IgD-negative memory B cell (primary cell): ENCODE results near the gene TEFM. TPM values are rescaled to one million over a fixed set of nuclear protein-coding genes. Genes with fewer than 3 reads are reported as not detected.
"Not testable (repeated sequence)": the region's sequence is repeated elsewhere in the genome, so short reads cannot be mapped to it uniquely, and the experiment has no call there.

Source experiments
- H3K27ac Mint-ChIP-seq, 3 donors: one replicate each; pipeline ENCODE4 v1.8.0; 2020 to 2022; ENCODE audit warnings: mild to moderate bottlenecking in 3 of 3, mixed read lengths in 3 of 3, moderate library complexity in 1 of 3
- H3K27me3 Mint-ChIP-seq: one replicate; pipeline ENCODE4 v1.8.0; 2021; ENCODE audit warnings: mixed read lengths
- H3K36me3 Mint-ChIP-seq: one replicate; pipeline ENCODE4 v1.8.0; 2020; ENCODE audit warnings: mild to moderate bottlenecking, mixed read lengths
- H3K4me1 Mint-ChIP-seq, 3 donors: one replicate each; pipeline ENCODE4 v1.8.0; 2020 to 2022; ENCODE audit warnings: mixed read lengths in 3 of 3, mild to moderate bottlenecking in 1 of 3
- H3K4me3 Mint-ChIP-seq, 4 donors: one replicate each; pipeline ENCODE4 v1.8.0; 2020 to 2022; ENCODE audit warnings: mild to moderate bottlenecking in 4 of 4, mixed read lengths in 4 of 4, moderate library complexity in 3 of 4
- H3K9me3 Mint-ChIP-seq, 3 donors: one replicate each; pipeline ENCODE4 v1.8.0; 2020 to 2021; ENCODE audit warnings: mixed read lengths in 3 of 3, mild to moderate bottlenecking in 1 of 3
- polyA plus RNA-seq: library from polyadenylated mRNA; unstranded; fragments of 300-500 nt; fragmentation: Illumina TruSeq; gene quantifications from one replicate; pipeline ENCODE4 v1.2.3, GENCODE V29; 2021

The TEFM gene
- polyA plus RNA-seq, 1 donor from 2014 or later, result 19.0 TPM

DNA sequence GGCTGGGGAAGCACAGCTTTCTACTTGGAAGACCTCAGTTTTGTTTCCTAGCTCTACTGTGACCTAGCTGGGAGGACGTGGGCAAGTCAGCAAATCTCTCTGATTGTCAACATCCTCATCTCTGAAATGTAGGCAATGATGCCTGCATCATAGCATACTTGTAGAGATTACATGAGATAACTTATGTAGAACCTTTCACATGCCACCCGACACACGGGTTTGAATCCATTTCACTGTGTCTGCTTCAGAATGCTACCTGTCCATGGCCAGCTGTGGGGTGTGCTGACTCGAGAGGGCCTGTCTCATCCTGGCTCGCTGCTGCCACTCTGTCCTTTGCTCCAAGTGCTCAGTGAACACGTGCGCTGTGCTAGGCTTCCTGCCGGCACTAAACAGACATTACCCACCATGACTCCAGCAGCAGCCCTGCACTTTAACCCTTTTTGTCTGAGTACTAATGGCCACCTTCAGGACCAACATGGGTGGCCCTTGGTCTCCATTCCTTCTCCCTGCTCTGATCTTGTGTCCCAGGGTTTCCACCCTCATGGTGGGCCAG lies 23.1 kb upstream of the TEFM start:
- no peaks in the 10 kb centered on the region for H3K27me3 Mint-ChIP-seq
- peaks cover 2% of the 10 kb centered on the region for H3K36me3 Mint-ChIP-seq
- peaks cover 0 to 7% (median 3%) of the 10 kb centered on the region in 3 donors for H3K4me1 Mint-ChIP-seq
- no peaks in the 10 kb centered on the region for H3K9me3 Mint-ChIP-seq
- H3K4me3 Mint-ChIP-seq, result no peak overlapping the region
- no peak overlapping the region for H3K27ac Mint-ChIP-seq

DNA sequence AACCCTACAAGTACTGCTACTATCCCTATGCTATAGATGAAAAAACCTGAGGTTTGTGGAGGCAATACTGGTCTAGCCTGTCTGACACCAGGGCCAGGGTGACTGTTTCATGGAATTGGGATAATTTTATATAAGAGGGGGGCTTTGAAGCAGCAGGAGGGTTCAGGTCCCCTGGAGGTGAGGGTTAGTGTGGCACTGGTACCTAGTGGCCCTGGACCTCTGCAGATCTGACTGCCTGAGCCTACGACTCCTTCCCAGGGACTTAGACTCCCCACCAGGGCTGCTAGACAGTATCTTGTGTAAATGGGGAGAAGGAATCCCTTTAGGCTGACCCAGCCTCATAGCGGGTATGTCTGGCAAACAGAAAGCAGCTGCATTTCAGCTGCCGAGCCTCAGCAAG lies 22.5 kb upstream of the TEFM start:
- Mint-ChIP-seq H3K27ac (no peak overlapping the region), H3K4me3 (no peak overlapping the region), H3K4me1 (peaks cover 0 to 7% (median 3%) of the 10 kb centered on the region in 3 donors), H3K36me3 (peaks cover 2% of the 10 kb centered on the region), H3K9me3 (no peaks in the 10 kb centered on the region), H3K27me3 (no peaks in the 10 kb centered on the region)

DNA sequence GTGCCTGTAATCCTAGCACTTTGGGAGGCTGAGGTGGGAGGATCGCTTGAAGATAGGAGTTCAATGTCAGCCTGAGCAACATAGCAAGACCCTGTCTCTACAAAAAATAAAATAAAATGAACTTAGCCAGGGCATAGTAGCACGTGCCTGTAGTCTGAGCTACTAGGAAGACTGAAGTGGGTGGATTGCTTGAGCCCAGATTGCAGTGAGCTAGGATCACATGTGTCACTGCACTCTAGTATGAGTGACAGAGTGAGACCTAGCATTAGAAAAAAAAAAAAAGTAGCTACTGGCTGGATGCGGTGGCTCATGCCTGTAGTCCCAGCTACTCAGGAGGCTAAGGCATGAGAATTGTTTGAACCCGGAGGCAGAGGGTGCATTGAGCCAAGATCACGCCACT lies 21.7 kb upstream of the TEFM start:
- no peak overlapping the region for H3K27ac Mint-ChIP-seq
- H3K9me3 Mint-ChIP-seq, result no peaks in the 10 kb centered on the region
- H3K36me3 Mint-ChIP-seq, result peaks cover 2% of the 10 kb centered on the region
- no peak overlapping the region for H3K4me3 Mint-ChIP-seq
- H3K4me1 Mint-ChIP-seq, result peaks cover 2 to 7% (median 5%) of the 10 kb centered on the region in 3 donors
- no peaks in the 10 kb centered on the region for H3K27me3 Mint-ChIP-seq

DNA sequence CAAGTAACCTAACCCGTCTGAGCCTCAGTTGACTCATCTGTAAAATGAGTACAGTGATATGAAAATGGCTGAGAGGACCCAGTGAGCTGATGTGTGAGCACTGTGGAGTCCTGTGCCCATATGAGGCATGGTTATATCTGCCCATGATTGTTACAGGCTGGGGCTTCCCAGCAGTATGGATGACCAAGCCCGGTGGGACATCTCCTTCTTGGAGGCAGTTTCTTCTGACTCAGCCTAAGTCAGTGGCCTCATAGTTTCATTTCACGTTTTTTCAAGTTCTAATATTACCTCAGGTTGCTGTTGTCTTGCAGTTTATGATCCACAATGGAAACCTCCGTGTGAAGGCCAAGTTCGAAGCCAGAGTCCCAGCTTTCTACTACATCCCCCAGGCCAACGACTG lies 20.5 kb upstream of the TEFM start:
- Mint-ChIP-seq H3K36me3 (peaks cover 2% of the 10 kb centered on the region), H3K27me3 (no peaks in the 10 kb centered on the region), H3K27ac (no peak overlapping the region), H3K4me1 (peaks cover 7 to 10% (median 7%) of the 10 kb centered on the region in 3 donors), H3K9me3 (no peaks in the 10 kb centered on the region), H3K4me3 (peak overlapping the region in 1 of 4 donors; percentile 56)

DNA sequence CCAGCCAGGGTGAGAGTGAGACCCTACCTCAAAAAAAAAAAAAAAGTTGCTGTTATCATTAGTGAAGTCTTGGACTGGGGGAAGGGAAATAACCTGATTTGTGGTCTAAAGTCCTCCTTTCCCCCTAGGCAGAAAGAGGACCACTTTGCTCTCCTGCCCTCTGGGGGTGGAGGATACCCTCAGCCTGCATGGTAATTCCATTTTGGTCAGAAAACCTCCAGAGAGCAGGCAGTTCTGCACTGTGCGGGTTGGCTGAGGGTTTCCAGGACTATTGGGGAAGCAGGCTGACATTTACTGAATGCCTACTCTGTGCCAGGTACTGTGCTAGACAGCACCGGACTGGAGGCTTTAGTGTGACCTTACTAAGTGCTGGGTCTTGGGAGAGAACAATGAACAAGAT lies 18.3 kb upstream of the TEFM start:
- Mint-ChIP-seq H3K9me3 (no peaks in the 10 kb centered on the region), H3K27me3 (no peaks in the 10 kb centered on the region), H3K4me1 (peaks cover 13 to 16% (median 14%) of the 10 kb centered on the region in 3 donors), H3K27ac (no peak overlapping the region), H3K36me3 (peaks cover 2% of the 10 kb centered on the region), H3K4me3 (peak overlapping the region in 2 of 4 donors; percentile 28 to 68)

DNA sequence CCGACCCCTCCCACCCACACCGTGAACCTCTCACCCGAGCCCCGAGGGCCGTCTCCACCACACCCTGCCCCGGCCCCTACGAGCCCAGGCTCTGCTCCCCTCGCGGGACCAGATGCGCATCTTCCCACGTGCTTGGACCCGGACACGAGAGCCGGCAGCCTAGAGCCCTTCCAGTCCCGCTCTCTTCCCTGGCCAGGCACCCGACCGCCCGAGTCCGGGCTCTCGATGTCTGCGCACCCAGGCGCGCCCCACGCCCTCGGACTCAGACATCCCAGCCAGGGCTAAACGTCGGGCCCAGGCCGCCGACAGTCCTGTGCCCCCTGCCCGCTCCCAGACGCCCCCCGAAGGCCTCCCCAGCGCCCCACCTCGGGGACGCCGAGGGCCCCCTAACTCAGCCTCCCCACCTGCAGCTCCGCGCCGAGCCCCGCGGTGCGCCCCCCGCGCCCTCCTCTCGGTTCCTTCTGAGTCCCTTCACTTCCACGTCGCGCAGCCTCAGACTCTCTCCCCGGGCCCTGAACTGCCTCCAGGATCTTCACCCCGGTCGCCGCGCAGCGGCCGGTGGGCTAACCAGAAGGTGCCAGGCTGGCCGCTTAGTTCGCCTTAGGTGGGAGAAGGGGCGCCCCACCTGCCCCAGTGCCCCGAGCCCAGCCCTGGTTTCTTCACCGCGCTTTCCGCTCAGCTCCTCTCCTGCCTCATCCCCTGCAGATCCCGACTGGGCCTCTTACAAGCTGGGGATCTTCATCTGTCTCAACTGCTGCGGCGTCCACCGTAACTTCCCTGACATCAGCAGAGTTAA lies 16.4 kb upstream of the TEFM start:
- Mint-ChIP-seq H3K27ac (peak overlapping the region in 1 of 3 donors; percentile 29), H3K9me3 (no peaks in the 10 kb centered on the region), H3K36me3 (peaks cover 2% of the 10 kb centered on the region), H3K4me1 (peaks cover 13 to 16% (median 14%) of the 10 kb centered on the region in 3 donors), H3K27me3 (no peaks in the 10 kb centered on the region), H3K4me3 (peak overlapping the region; percentile 68 to 95 (median 92))

DNA sequence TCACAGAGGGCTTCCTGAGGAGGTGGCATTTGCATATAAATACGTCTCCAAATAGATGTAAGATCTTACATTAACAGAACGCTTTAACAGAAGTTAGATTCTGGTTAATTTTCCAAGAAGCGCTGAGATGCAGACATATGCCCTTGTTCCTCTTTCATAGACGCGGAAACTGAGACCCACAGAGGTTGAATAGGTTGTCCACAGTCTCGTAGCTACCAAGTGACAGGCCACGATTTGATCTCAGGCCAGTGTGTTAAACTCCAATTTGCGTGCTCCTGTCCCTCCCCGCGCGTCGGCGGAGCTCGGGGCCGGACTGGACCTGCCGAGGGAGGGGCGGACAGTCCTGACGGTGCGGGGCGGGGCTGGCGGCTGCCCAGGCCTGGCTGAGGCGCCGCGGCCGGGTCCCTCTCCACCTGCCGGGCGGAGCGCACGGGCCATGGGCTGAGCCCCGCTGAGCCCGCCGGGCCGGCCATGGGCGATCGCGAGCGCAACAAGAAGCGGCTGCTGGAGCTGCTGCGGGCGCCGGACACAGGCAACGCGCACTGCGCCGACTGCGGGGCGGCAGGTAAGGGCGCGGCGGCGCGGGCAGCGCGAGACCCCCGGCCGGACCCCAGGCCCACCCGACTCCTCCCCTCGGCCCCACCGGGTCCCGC lies 15.6 kb upstream of the TEFM start, which contains the start of gene ADAP2:
TSS of gene ADAP2 (plus strand) at position 402 of the 653 bp plus-strand sequence. CDS start at position 472, 70 bp downstream.
- Mint-ChIP-seq H3K9me3 (no peaks in the 10 kb centered on the region), H3K4me3 (peak within 1 kb of the TSS; percentile 88 to 98 (median 96)), H3K27ac (peak within 1 kb of the TSS; percentile 24 to 80 (median 29)), H3K27me3 (no peaks in the 10 kb centered on the region), H3K36me3 (peaks cover under 1% of the 10 kb centered on the region), H3K4me1 (peaks cover 13 to 15% (median 13%) of the 10 kb centered on the region in 3 donors)

DNA sequence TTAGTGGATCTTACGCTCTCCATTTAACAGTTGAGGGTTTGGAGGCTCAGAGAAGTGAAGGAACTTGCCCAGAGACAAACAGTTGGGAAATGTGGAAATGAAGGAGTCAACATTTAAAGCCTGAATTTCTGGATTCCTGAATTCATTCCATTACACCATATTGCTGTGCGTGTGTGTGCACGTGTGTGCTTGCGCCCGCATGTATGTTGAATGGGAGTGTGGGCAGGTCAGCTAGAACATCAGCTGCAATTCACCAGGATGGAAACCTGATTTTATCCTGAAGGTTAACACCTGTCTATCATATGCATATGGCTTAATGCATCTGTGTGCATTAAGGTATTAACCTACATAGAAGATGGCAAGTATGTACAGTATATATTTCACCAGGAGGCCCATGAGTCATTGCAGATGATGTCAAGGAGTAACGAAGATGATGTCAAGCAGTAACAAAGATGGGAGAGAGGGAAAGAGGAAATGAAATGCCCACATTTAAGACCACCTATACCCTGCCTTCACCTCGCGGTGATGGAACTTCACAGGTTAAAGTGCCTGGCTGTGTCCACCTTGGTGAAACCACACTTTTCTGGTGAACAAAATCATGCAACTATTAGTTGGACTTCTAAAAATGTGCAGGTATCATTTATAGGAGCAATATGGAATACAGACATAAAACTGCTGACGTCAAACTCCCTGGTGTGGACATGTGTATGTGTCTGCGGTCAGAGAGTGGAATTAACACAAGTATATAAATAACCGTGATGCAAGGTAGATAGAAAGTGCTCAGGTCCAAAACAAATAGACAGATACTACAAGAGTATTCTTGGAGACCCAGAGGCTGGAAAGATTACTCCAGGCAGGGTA lies 14.9 kb upstream of the TEFM start:
- H3K27ac Mint-ChIP-seq, result peak overlapping the region in 2 of 3 donors; percentile 19 to 80
- no peaks in the 10 kb centered on the region for H3K36me3 Mint-ChIP-seq
- H3K4me3 Mint-ChIP-seq, result peak overlapping the region; percentile 88 to 98 (median 96)
- H3K4me1 Mint-ChIP-seq, result peaks cover 7 to 13% (median 13%) of the 10 kb centered on the region in 3 donors
- H3K9me3 Mint-ChIP-seq, result no peaks in the 10 kb centered on the region
- no peaks in the 10 kb centered on the region for H3K27me3 Mint-ChIP-seq

DNA sequence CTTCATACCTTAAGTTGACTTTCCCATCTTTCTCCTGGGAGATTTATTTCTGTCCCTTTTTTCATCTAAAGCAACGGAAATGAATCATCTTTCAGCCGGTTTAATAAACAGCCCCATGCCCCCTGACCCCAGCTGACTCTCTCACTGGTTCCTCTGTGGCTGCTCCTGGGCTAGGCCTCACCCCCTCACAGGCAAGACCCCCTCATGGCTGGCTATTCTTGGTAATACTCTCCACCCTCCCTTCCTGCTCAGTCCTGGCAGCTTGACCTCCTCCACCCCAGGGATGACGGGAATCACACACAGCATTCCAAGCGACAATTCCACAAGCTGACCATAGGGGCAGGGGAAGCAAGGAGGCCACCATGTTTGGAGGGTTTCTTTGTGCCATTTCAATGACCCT lies 14.2 kb upstream of the TEFM start:
- no peaks in the 10 kb centered on the region for H3K27me3 Mint-ChIP-seq
- no peaks in the 10 kb centered on the region for H3K36me3 Mint-ChIP-seq
- H3K9me3 Mint-ChIP-seq, result no peaks in the 10 kb centered on the region
- no peak overlapping the region for H3K4me3 Mint-ChIP-seq
- no peak overlapping the region for H3K27ac Mint-ChIP-seq
- peaks cover 7 to 13% (median 13%) of the 10 kb centered on the region in 3 donors for H3K4me1 Mint-ChIP-seq

DNA sequence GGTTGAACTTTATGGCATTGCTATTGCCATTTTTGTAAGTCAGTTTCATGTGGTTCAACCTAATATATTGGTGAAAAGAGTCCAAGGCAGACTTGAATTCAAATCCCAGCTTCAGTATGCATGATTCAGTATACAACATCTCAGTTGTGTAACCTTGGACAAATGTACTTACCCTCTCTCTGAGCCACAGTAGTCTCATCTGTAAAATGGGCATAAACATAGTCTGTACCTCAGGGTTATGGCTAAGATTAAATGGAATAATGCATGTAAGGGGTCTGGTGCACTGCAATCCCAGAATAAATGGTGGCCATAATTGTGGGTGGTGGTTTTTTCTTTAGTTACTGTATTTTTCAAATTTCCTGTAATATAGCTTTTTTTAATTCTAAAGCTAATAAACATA lies 11.0 kb upstream of the TEFM start:
- H3K27ac Mint-ChIP-seq, result no peak overlapping the region
- H3K4me3 Mint-ChIP-seq, result no peak overlapping the region
- no peaks in the 10 kb centered on the region for H3K27me3 Mint-ChIP-seq
- no peaks in the 10 kb centered on the region for H3K36me3 Mint-ChIP-seq
- peaks cover 7 to 10% (median 7%) of the 10 kb centered on the region in 3 donors for H3K4me1 Mint-ChIP-seq
- H3K9me3 Mint-ChIP-seq, result no peaks in the 10 kb centered on the region

DNA sequence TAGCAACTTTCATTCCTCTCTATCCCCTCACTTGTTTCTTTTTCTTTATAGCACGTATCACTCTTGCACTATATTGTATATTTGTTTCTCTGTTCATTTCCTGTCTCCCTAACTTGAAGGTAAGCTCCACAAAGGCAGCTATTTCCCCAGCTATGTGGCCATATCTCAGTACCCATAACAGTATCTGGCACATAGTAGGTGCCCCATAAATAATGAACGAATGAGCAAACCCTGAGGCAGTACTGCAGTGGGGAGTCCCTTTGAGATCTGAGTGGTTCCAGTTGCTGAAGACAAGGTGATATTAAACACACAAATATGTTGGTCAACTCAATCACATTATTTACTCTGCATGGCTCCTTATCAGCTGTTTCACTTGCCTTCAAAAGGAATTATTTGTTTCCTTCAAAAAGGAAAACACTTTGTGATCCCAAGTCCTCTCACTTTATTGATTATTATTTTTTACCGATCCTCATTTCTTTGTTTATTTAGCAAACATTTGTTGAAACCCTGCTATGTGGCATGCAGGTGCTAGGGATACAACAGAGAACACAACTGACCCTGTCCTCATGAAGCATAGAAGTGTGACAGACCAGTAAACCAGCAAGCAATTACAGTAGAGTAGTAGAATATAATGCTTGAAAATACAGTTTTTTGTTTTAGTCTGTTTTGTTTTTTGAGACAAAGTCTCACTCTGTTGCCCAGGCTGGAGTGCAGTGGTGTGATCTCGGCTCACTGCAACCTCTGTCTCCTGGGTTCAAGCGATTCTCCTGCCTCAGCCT lies 10.0 kb upstream of the TEFM start:
- Mint-ChIP-seq H3K27me3 (no peaks in the 10 kb centered on the region), H3K36me3 (no peaks in the 10 kb centered on the region), H3K27ac (no peak overlapping the region), H3K4me3 (peak overlapping the region in 1 of 4 donors; percentile 3), H3K9me3 (no peaks in the 10 kb centered on the region), H3K4me1 (peaks cover 0 to 4% (median 2%) of the 10 kb centered on the region in 3 donors)

DNA sequence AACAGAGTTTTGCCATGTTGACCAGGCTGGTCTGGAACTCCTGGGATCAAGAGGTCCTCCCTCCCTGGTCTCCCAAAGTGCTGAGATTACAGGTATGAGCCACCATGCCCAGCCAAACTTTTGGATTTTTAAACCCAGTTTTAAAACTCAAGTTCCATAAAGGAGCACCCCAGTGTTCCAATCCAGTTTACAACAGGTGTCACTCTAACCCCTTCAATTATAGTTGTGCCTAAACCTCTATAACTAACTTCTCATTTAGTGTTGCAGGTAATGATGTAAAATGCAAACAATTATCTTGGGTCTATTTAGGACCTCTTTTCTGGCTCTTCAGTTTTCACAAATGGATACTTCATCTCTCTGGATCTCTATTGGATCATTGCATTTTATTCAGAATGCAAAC lies 7.9 kb upstream of the TEFM start:
- H3K4me1 Mint-ChIP-seq, result peaks cover 3% of the 10 kb centered on the region in 3 donors
- no peak overlapping the region for H3K4me3 Mint-ChIP-seq
- no peaks in the 10 kb centered on the region for H3K9me3 Mint-ChIP-seq
- H3K27ac Mint-ChIP-seq, result no peak overlapping the region
- peaks cover 4% of the 10 kb centered on the region for H3K36me3 Mint-ChIP-seq
- no peaks in the 10 kb centered on the region for H3K27me3 Mint-ChIP-seq

DNA sequence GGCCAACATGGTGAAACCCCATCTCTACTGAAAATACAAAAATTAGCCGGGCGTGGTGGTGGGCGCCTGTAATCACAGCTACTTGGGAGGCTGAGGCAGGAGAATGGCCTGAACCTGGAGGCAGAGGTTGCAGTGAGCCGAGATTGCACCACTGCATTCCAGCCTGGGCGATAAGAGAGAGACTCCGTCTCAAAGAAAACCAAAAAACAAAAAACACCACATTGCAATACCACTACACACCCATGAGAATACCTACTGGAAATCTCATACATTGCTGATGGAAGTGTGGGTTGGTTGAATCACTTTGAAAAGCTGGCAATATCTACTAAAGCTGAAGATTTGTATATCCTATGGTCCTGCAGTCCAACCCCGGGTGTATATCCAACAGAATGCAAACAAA lies 4.1 kb upstream of the TEFM start:
- not testable (repeated sequence) for H3K36me3 Mint-ChIP-seq, H3K27ac Mint-ChIP-seq, H3K27me3 Mint-ChIP-seq, H3K9me3 Mint-ChIP-seq
- H3K4me1 Mint-ChIP-seq, result peaks cover 20 to 33% (median 20%) of the 10 kb centered on the region in 3 donors
- peak overlapping the region in 1 of 4 donors; percentile 24 for H3K4me3 Mint-ChIP-seq
